Right atrium auricular region (tissue), 2 donors: ENCODE measurements around the gene CMTM8. TPM values are rescaled to one million over a fixed set of nuclear protein-coding genes. Genes with fewer than 3 reads are reported as not detected.

Experiments
- DNase-seq: peaks from one replicate; pipeline ENCODE4 v3.0.0-alpha.2; 2019; ENCODE audit warnings: low spot score
- H3K27ac ChIP-seq, 2 donors: fragments of 200-600 bp; sonication (generic); 1 replicate in 1 of 2; 2 replicates in 1 of 2; pipeline ENCODE4 v1.5.1; 2016 to 2019
- H3K27me3 ChIP-seq, 2 donors: fragments of 200-600 bp; sonication (generic); one replicate each; pipeline versions ENCODE4 v1.5.1 to v1.6.0; 2017 to 2019
- H3K36me3 ChIP-seq: fragments of 200-600 bp; sonication (generic); one replicate; pipeline ENCODE4 v1.5.1; 2016
- H3K4me1 ChIP-seq, 2 donors: fragments of 200-600 bp; sonication (generic); one replicate each; pipeline versions ENCODE4 v1.5.1 to v1.6.0; 2017 to 2019
- H3K4me3 ChIP-seq, 2 donors: fragments of 200-600 bp; sonication (generic); 1 replicate in 1 of 2; 2 replicates in 1 of 2; pipeline ENCODE4 v1.5.1; 2017 to 2019; ENCODE audit warnings: mild to moderate bottlenecking in 1 of 2, moderate library complexity in 1 of 2
- H3K9me3 ChIP-seq, 2 donors: fragments of 200-600 bp; sonication (generic); one replicate each; pipeline ENCODE4 v1.5.1; 2019
- total RNA-seq, 2 donors: library from RNA; depleted of rRNA; stranded (reverse); fragments of >200 nt; gene quantifications; one replicate each; pipeline ENCODE4 v1.1.0, GENCODE V29; 2016
- TF ChIP-seq, protein P1 (sequence below), 2 donors: fragments of 200-600 bp; sonication (generic); IDR thresholded peaks; one replicate each; pipeline ENCODE4 v1.5.1; 2019; ENCODE audit warnings: antibody characterized with exemption in 2 of 2

The CMTM8 gene
- total RNA-seq, 2 donors from 2014 or later = 3.1 to 7.1 TPM

- Histone ChIP-seq H3K4me1 (peaks cover 0 to 21% of the 10 kb centered on the region in 2 donors), H3K27ac (no peak overlapping the region), H3K27me3 (no peaks in the 10 kb centered on the region), H3K36me3 (no peaks in the 10 kb centered on the region), H3K9me3 (no peaks in the 10 kb centered on the region), H3K4me3 (no peak overlapping the region)
- no peak for DNase-seq
- TF ChIP-seq, protein P1, sequence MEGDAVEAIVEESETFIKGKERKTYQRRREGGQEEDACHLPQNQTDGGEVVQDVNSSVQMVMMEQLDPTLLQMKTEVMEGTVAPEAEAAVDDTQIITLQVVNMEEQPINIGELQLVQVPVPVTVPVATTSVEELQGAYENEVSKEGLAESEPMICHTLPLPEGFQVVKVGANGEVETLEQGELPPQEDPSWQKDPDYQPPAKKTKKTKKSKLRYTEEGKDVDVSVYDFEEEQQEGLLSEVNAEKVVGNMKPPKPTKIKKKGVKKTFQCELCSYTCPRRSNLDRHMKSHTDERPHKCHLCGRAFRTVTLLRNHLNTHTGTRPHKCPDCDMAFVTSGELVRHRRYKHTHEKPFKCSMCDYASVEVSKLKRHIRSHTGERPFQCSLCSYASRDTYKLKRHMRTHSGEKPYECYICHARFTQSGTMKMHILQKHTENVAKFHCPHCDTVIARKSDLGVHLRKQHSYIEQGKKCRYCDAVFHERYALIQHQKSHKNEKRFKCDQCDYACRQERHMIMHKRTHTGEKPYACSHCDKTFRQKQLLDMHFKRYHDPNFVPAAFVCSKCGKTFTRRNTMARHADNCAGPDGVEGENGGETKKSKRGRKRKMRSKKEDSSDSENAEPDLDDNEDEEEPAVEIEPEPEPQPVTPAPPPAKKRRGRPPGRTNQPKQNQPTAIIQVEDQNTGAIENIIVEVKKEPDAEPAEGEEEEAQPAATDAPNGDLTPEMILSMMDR (IDR thresholded peaks at IDR 0.05) = no peak
Observed at GRCh38 chr3:32306072-32306471, 67.6 kb downstream of the CMTM8 start.

DNA sequence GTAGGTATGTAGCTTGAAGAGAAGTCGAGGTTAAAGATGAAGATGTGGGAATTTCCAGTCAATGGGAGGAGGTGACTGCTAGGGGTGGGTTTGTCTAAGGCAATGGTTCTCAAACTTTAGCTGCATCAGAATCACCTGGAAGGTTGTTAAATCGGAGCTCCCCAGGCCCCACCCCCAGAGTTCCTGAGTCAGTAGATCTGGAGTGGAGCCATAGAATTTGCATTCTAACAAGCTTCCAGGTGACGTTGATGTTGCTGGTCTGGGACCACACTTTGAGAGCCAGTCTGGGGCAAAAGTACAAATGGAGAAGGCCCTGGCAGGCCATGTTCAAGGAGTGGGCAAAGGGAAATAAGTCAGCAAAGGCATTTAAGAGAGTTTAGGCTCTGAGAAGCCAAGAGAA is 69.1 kb downstream of the CMTM8 start:
- Histone ChIP-seq H3K27ac (no peak overlapping the region), H3K9me3 (no peaks in the 10 kb centered on the region), H3K4me3 (no peak overlapping the region), H3K36me3 (no peaks in the 10 kb centered on the region), H3K27me3 (no peaks in the 10 kb centered on the region), H3K4me1 (peaks cover 0 to 18% of the 10 kb centered on the region in 2 donors)
- DNase-seq = no peak
- TF ChIP-seq, protein P1 (IDR thresholded peaks at IDR 0.05) = no peak

- H3K9me3 ChIP-seq = no peaks in the 10 kb centered on the region
- DNase-seq = no peak
- no peak overlapping the region for H3K4me3 ChIP-seq
- no peaks in the 10 kb centered on the region for H3K27me3 ChIP-seq
- H3K36me3 ChIP-seq = no peaks in the 10 kb centered on the region
- TF ChIP-seq, protein P1 (IDR thresholded peaks at IDR 0.05) = no peak
- no peak overlapping the region for H3K27ac ChIP-seq
- H3K4me1 ChIP-seq = peaks cover 0 to 10% of the 10 kb centered on the region in 2 donors
Observed at GRCh38 chr3:32308378-32308777, 69.9 kb downstream of the CMTM8 start.

DNA sequence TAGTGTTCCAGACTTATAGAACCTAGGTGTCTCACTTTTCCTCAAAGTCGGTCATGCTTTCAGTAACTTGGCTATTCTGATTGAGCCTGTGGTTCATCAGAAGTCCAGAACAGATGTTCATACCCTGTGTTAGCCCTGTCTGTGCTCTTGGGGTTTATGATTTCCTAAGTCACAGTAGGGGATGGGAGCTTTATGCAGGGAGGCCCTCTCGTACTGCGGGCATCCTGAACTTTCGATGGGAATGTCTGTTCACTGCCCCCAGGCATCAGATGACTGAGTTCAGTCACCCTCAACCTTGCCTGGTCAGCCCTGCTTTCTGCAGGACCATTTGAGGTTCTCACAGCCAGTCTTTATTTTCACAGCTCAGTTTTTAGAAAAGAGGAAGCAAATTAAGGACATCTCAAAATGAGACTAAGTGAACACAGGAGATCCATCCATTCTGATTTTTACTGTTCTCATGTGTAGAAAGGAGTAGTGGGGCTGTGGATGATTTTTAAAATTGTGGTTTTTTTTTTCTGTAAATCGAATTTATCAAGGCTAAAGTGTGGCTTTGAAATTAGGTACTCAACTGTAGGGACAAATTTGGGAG is 71.3 kb downstream of the CMTM8 start:
- H3K9me3 ChIP-seq = no peaks in the 10 kb centered on the region
- no peaks in the 10 kb centered on the region for H3K27me3 ChIP-seq
- no peak overlapping the region for H3K27ac ChIP-seq
- TF ChIP-seq, protein P1 (IDR thresholded peaks at IDR 0.05) = no peak
- H3K4me1 ChIP-seq = no peaks in the 10 kb centered on the region
- H3K4me3 ChIP-seq = no peak overlapping the region
- no peaks in the 10 kb centered on the region for H3K36me3 ChIP-seq
- no peak for DNase-seq

DNA sequence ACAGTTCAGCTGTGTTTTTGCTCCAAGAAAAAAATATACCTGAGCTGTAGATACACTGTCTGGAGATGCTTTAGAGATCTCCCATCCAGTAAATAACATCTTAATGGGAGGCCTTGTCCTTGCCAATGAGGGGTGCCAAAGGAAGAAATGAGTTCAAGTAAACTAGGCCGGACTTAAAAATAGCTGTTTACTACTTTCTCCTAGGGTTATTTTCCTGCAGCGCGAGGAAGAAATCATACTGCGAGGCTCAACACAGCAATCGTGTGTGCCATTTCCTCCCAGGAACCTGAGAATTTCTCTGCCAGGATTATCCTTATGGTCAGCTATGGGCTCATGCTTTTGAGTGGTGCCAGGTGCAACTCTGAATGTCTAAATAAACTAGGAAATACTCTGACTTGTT is 71.9 kb downstream of the CMTM8 start:
- no peaks in the 10 kb centered on the region for H3K27me3 ChIP-seq
- TF ChIP-seq, protein P1 (IDR thresholded peaks at IDR 0.05) = no peak
- no peak overlapping the region for H3K27ac ChIP-seq
- no peak for DNase-seq
- no peaks in the 10 kb centered on the region for H3K36me3 ChIP-seq
- no peaks in the 10 kb centered on the region for H3K9me3 ChIP-seq
- H3K4me1 ChIP-seq = no peaks in the 10 kb centered on the region
- no peak overlapping the region for H3K4me3 ChIP-seq
